Panc1 (cell line): ENCODE data around the gene IPO13. TPM values are rescaled to one million over a fixed set of nuclear protein-coding genes. Genes with fewer than 3 reads are reported as not detected.
A peak's percentile ranks its signal among the peaks of the same experiment; 100 is the strongest.

Experiments
- ATAC-seq: fragments of 200-7000 bp; cut with Tn5 transposase; 2 replicates; pipeline ENCODE4 v1.9.1; 2020; ENCODE audit warnings: mild to moderate bottlenecking, moderate library complexity
- BruUV-seq: library from RNA; stranded (reverse); fragments of 400-500 nt; replicated peaks from 2 replicates; lab custom pipeline; 2021; lab: Mats Ljungman, UMichigan
- CTCF ChIA-PET: fragments of 300-600 bp; sonication (Branson Sonifier 250); formaldehyde crosslinking; loops from one replicate; lab custom pipeline; 2022; ENCODE audit warnings: antibody characterized with exemption; lab: Charles Lee
- POLR2A ChIA-PET: fragments of 300-600 bp; sonication (Branson Sonifier 250); formaldehyde crosslinking; loops from one replicate; lab custom pipeline; 2022; ENCODE audit warnings: antibody characterized with exemption; lab: Charles Lee
- DNase-seq: peaks from one replicate; pipeline ENCODE4 v3.0.0-alpha.2; 2010; ENCODE audit warnings: low read depth, low spot score
- H3K27ac ChIP-seq: 2 replicates; pipeline ENCODE4 v1.5.1; 2011; ENCODE audit warnings: mild to moderate bottlenecking, low read length, inconsistent platforms
- H3K27me3 ChIP-seq: fragments of 200-500 bp; sonication (Bioruptor generic); 2 replicates; pipeline ENCODE4 v1.6.0; 2014; ENCODE audit warnings: low read length, inconsistent platforms; ENCODE audit not compliant: control insufficient read depth, insufficient read depth
- H3K36me3 ChIP-seq: fragments of 200-500 bp; sonication (Bioruptor generic); 2 replicates; pipeline ENCODE4 v1.5.1; 2014; ENCODE audit warnings: inconsistent platforms, mild to moderate bottlenecking, low read length, moderate library complexity; ENCODE audit not compliant: control insufficient read depth, insufficient read depth
- H3K4me1 ChIP-seq: 2 replicates; pipeline ENCODE4 v1.5.1; 2011; ENCODE audit warnings: inconsistent platforms, mild to moderate bottlenecking, low read length, moderate library complexity; ENCODE audit not compliant: control insufficient read depth, insufficient read depth
- H3K4me3 ChIP-seq, 2 experiments: 2 replicates each; pipeline ENCODE4 v1.5.1; 2011 to 2012; ENCODE audit warnings: low read depth in 2 of 2, low read length in 2 of 2, mild to moderate bottlenecking in 2 of 2, inconsistent platforms in 1 of 2, moderate library complexity in 1 of 2
- H3K9me3 ChIP-seq: fragments of 200-500 bp; sonication (Bioruptor generic); 2 replicates; pipeline ENCODE4 v1.5.1; 2014; ENCODE audit warnings: low read depth, mild to moderate bottlenecking, inconsistent platforms, low read length, moderate library complexity; ENCODE audit not compliant: control insufficient read depth, insufficient read depth
- POLR2AphosphoS5 ChIP-seq: IDR thresholded peaks from 2 replicates; pipeline ENCODE4 v1.6.1; 2012; ENCODE audit warnings: mild to moderate bottlenecking, low read depth, low read length, moderate library complexity
- SIN3A ChIP-seq: IDR thresholded peaks from 2 replicates; pipeline ENCODE4 v1.6.1; 2012; ENCODE audit warnings: low read depth, mild to moderate bottlenecking, low read length, moderate library complexity, borderline replicate concordance; ENCODE audit not compliant: insufficient read depth
- TCF7L2 ChIP-seq: IDR thresholded peaks from 2 replicates; pipeline ENCODE4 v1.6.1; 2011; ENCODE audit warnings: mild to moderate bottlenecking, low read depth, low read length, inconsistent platforms
- in situ Hi-C: cut with HindIII; loops from 2 replicates; pipeline ENCODE4 v1.10.0; 2016; ENCODE audit warnings: low sequenced_read_pairs, low pct_unique_long_range_greater_than_20kb
- intact Hi-C: fragments of 100-400 bp; cut with micrococcal nuclease; formaldehyde crosslinking; loops from one replicate; pipeline ENCODE4 v1.10.0; 2022; ENCODE audit not compliant: unreplicated experiment
- total RNA-seq: library from RNA; stranded (reverse); gene quantifications from one replicate; pipeline ENCODE4 v1.2.1, GENCODE V29; 2021; ENCODE audit not compliant: unreplicated experiment
- TF ChIP-seq, protein P1 (sequence below), 2 experiments: IDR thresholded peaks; 2 replicates each; pipeline ENCODE4 v1.6.1; 2011 to 2012; ENCODE audit warnings: low read depth in 2 of 2, control low read depth in 1 of 2, low read length in 1 of 2, mild to moderate bottlenecking in 1 of 2, moderate library complexity in 1 of 2; ENCODE audit not compliant: insufficient read depth in 1 of 2
- TF ChIP-seq, protein P2 (sequence below): fragments of 450-650 bp; IDR thresholded peaks from 2 replicates; pipeline ENCODE4 v1.5.1; 2017; ENCODE audit warnings: mild to moderate bottlenecking

Gene IPO13
- total RNA-seq, 1 experiment from 2014 or later: 40.0 TPM

- ChIA-PET POLR2A (no interaction called here), CTCF (no interaction called here)
- TF ChIP-seq, protein P1, sequence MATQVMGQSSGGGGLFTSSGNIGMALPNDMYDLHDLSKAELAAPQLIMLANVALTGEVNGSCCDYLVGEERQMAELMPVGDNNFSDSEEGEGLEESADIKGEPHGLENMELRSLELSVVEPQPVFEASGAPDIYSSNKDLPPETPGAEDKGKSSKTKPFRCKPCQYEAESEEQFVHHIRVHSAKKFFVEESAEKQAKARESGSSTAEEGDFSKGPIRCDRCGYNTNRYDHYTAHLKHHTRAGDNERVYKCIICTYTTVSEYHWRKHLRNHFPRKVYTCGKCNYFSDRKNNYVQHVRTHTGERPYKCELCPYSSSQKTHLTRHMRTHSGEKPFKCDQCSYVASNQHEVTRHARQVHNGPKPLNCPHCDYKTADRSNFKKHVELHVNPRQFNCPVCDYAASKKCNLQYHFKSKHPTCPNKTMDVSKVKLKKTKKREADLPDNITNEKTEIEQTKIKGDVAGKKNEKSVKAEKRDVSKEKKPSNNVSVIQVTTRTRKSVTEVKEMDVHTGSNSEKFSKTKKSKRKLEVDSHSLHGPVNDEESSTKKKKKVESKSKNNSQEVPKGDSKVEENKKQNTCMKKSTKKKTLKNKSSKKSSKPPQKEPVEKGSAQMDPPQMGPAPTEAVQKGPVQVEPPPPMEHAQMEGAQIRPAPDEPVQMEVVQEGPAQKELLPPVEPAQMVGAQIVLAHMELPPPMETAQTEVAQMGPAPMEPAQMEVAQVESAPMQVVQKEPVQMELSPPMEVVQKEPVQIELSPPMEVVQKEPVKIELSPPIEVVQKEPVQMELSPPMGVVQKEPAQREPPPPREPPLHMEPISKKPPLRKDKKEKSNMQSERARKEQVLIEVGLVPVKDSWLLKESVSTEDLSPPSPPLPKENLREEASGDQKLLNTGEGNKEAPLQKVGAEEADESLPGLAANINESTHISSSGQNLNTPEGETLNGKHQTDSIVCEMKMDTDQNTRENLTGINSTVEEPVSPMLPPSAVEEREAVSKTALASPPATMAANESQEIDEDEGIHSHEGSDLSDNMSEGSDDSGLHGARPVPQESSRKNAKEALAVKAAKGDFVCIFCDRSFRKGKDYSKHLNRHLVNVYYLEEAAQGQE (IDR thresholded peaks at IDR 0.05; ENCODE audit: insufficient read depth in 1 of 2, low read depth in 2 of 2, low read length in 1 of 2): no peak
- TF ChIP-seq POLR2AphosphoS5: no peak
- no peak for TF ChIP-seq TCF7L2
- TF ChIP-seq, protein P2, sequence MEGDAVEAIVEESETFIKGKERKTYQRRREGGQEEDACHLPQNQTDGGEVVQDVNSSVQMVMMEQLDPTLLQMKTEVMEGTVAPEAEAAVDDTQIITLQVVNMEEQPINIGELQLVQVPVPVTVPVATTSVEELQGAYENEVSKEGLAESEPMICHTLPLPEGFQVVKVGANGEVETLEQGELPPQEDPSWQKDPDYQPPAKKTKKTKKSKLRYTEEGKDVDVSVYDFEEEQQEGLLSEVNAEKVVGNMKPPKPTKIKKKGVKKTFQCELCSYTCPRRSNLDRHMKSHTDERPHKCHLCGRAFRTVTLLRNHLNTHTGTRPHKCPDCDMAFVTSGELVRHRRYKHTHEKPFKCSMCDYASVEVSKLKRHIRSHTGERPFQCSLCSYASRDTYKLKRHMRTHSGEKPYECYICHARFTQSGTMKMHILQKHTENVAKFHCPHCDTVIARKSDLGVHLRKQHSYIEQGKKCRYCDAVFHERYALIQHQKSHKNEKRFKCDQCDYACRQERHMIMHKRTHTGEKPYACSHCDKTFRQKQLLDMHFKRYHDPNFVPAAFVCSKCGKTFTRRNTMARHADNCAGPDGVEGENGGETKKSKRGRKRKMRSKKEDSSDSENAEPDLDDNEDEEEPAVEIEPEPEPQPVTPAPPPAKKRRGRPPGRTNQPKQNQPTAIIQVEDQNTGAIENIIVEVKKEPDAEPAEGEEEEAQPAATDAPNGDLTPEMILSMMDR: no peak
- intact Hi-C loops: no loop called here
- H3K36me3 ChIP-seq: peaks cover 4% of the 10 kb centered on the region; the same call in 1 of the 2 replicates
- no peak overlapping the region for H3K4me3 ChIP-seq
- H3K27me3 ChIP-seq: no peaks in the 10 kb centered on the region
- H3K27ac ChIP-seq: no peak overlapping the region
- H3K4me1 ChIP-seq: no peaks in the 10 kb centered on the region
- in situ Hi-C loops: no loop called here
- DNase-seq (no peak), ATAC-seq (no peak)
- no peaks in the 10 kb centered on the region for H3K9me3 ChIP-seq
- no TSS peak for BruUV-seq
Observed at GRCh38 chr1:43965316-43965715, 18.6 kb downstream of the IPO13 start.

- no peak overlapping the region for H3K27ac ChIP-seq
- ChIA-PET CTCF (no interaction called here), POLR2A (no interaction called here)
- DNase-seq (no peak), ATAC-seq (no peak)
- no TSS peak for BruUV-seq
- peaks cover 9% of the 10 kb centered on the region; the same call in 1 of the 2 replicates for H3K36me3 ChIP-seq
- TF ChIP-seq TCF7L2: no peak
- TF ChIP-seq, protein P2: no peak
- TF ChIP-seq, protein P1 (IDR thresholded peaks at IDR 0.05; ENCODE audit: insufficient read depth in 1 of 2, low read depth in 2 of 2, low read length in 1 of 2): peak; percentile 95
- TF ChIP-seq POLR2AphosphoS5: no peak
- TF ChIP-seq SIN3A: no peak
- H3K9me3 ChIP-seq: no peaks in the 10 kb centered on the region
- peaks cover 11% of the 10 kb centered on the region for H3K4me1 ChIP-seq
- H3K27me3 ChIP-seq: no peaks in the 10 kb centered on the region
- intact Hi-C loops (no loop called here), in situ Hi-C loops (no loop called here)
- no peak overlapping the region for H3K4me3 ChIP-seq
Observed at GRCh38 chr1:43968348-43968948, 21.7 kb downstream of the IPO13 start.
